ENCODE measurements around the gene PRKCD.
A peak's percentile ranks its signal among the peaks of the same experiment; 100 is the strongest.

PRKCD gene

GRCh38 chr3:53158765-53159155 lies 2.2 kb upstream of the PRKCD start:
- H4K12ac ChIP-seq (ENCODE audit: low read depth, low read length), result no peak overlapping the region
- H3K9me3 ChIP-seq (ENCODE audit: insufficient read depth, low read depth, low read length), result peaks cover 3% of the 10 kb centered on the region
- H3K14ac ChIP-seq (ENCODE audit: low read length), result no peak overlapping the region
- no peak overlapping the region for H2BK120ac ChIP-seq (ENCODE audit: insufficient read depth, low read length, poor library complexity)
- H3K36me3 ChIP-seq (ENCODE audit: control insufficient read depth in 1 of 2, insufficient read depth in 2 of 2, low read length in 2 of 2), result no peaks in the 10 kb centered on the region
- H2AK5ac ChIP-seq (ENCODE audit: low read length), result no peak overlapping the region
- no peak overlapping the region for H3K27ac ChIP-seq (ENCODE audit: low read depth, low read length)
- no peak for DNase-seq
- H4K91ac ChIP-seq (ENCODE audit: low read depth, low read length), result no peak overlapping the region
- H2AFZ ChIP-seq (ENCODE audit: insufficient read depth, low read length, poor library complexity), result no peak overlapping the region
- peaks cover 6% of the 10 kb centered on the region for H3K79me1 ChIP-seq (ENCODE audit: low read length)
- no peak overlapping the region for H2BK12ac ChIP-seq (ENCODE audit: low read length)
- peaks cover 5% of the 10 kb centered on the region for H3K79me2 ChIP-seq (ENCODE audit: control insufficient read depth, insufficient read depth, low read length, poor library complexity)
- no CpG with 5 or more reads among the region's 2 CpGs for WGBS (ENCODE audit: extremely low coverage, insufficient coverage, insufficient read length)
- no peak overlapping the region for H3K23ac ChIP-seq (ENCODE audit: low read length)
- H2BK5ac ChIP-seq (ENCODE audit: low read depth, low read length, poor library complexity), result no peak overlapping the region
- no peak overlapping the region for H3K4ac ChIP-seq (ENCODE audit: low read depth, low read length)
- H3K4me2 ChIP-seq (ENCODE audit: low read length), result no peak overlapping the region
- peak overlapping the region; percentile 10 for H3K4me3 ChIP-seq (ENCODE audit: low read depth, low read length)
- H3K18ac ChIP-seq (ENCODE audit: low read length), result no peak overlapping the region
- H3K27me3 ChIP-seq (ENCODE audit: insufficient read depth, low read length), result peaks cover 10% of the 10 kb centered on the region
- no peak overlapping the region for H3K9ac ChIP-seq (ENCODE audit: low read length)
- H4K8ac ChIP-seq (ENCODE audit: low read depth, low read length), result no peak overlapping the region
- H3K4me1 ChIP-seq (ENCODE audit: control insufficient read depth in 1 of 2, insufficient read depth in 2 of 2, low read length in 2 of 2), result peaks cover 2 to 10% of the 10 kb centered on the region in 2 experiments

GRCh38 chr3:53159156-53160060 lies 1.6 kb upstream of the PRKCD start:
- H3K14ac ChIP-seq (ENCODE audit: low read length), result no peak overlapping the region
- H3K4ac ChIP-seq (ENCODE audit: low read depth, low read length), result no peak overlapping the region
- H2BK12ac ChIP-seq (ENCODE audit: low read length), result no peak overlapping the region
- H3K4me3 ChIP-seq (ENCODE audit: low read depth, low read length), result no peak overlapping the region
- H3K23ac ChIP-seq (ENCODE audit: low read length), result no peak overlapping the region
- no peak overlapping the region for H2AFZ ChIP-seq (ENCODE audit: insufficient read depth, low read length, poor library complexity)
- no peak overlapping the region for H4K12ac ChIP-seq (ENCODE audit: low read depth, low read length)
- no peak overlapping the region for H2AK5ac ChIP-seq (ENCODE audit: low read length)
- H2BK5ac ChIP-seq (ENCODE audit: low read depth, low read length, poor library complexity), result no peak overlapping the region
- WGBS (ENCODE audit: extremely low coverage, insufficient coverage, insufficient read length), result no CpG with 5 or more reads among the region's 9 CpGs
- peaks cover 6% of the 10 kb centered on the region for H3K79me1 ChIP-seq (ENCODE audit: low read length)
- no peak for DNase-seq
- H2BK120ac ChIP-seq (ENCODE audit: insufficient read depth, low read length, poor library complexity), result no peak overlapping the region
- H3K18ac ChIP-seq (ENCODE audit: low read length), result no peak overlapping the region
- H3K79me2 ChIP-seq (ENCODE audit: control insufficient read depth, insufficient read depth, low read length, poor library complexity), result peaks cover 5% of the 10 kb centered on the region
- peaks cover 10% of the 10 kb centered on the region for H3K27me3 ChIP-seq (ENCODE audit: insufficient read depth, low read length)
- no peaks in the 10 kb centered on the region for H3K36me3 ChIP-seq (ENCODE audit: control insufficient read depth in 1 of 2, insufficient read depth in 2 of 2, low read length in 2 of 2)
- H3K27ac ChIP-seq (ENCODE audit: low read depth, low read length), result no peak overlapping the region
- H4K8ac ChIP-seq (ENCODE audit: low read depth, low read length), result no peak overlapping the region
- no peak overlapping the region for H3K4me2 ChIP-seq (ENCODE audit: low read length)
- H3K4me1 ChIP-seq (ENCODE audit: control insufficient read depth in 1 of 2, insufficient read depth in 2 of 2, low read length in 2 of 2), result peaks cover 2 to 10% of the 10 kb centered on the region in 2 experiments
- peaks cover 3% of the 10 kb centered on the region for H3K9me3 ChIP-seq (ENCODE audit: insufficient read depth, low read depth, low read length)
- H4K91ac ChIP-seq (ENCODE audit: low read depth, low read length), result no peak overlapping the region
- H3K9ac ChIP-seq (ENCODE audit: low read length), result no peak overlapping the region

- no peak overlapping the region for H3K9ac ChIP-seq (ENCODE audit: low read length)
- H3K4me1 ChIP-seq (ENCODE audit: control insufficient read depth in 1 of 2, insufficient read depth in 2 of 2, low read length in 2 of 2), result peaks cover 2 to 10% of the 10 kb centered on the region in 2 experiments
- H3K4me3 ChIP-seq (ENCODE audit: low read depth, low read length), result peak overlapping the region; percentile 3
- H2BK5ac ChIP-seq (ENCODE audit: low read depth, low read length, poor library complexity), result no peak overlapping the region
- no peak overlapping the region for H2AK5ac ChIP-seq (ENCODE audit: low read length)
- no peak overlapping the region for H4K12ac ChIP-seq (ENCODE audit: low read depth, low read length)
- H3K79me2 ChIP-seq (ENCODE audit: control insufficient read depth, insufficient read depth, low read length, poor library complexity), result peaks cover 5% of the 10 kb centered on the region
- peaks cover 6% of the 10 kb centered on the region for H3K79me1 ChIP-seq (ENCODE audit: low read length)
- peak overlapping the region; percentile 28 for H2AFZ ChIP-seq (ENCODE audit: insufficient read depth, low read length, poor library complexity)
- DNase-seq, result no peak
- H4K8ac ChIP-seq (ENCODE audit: low read depth, low read length), result no peak overlapping the region
- peak overlapping the region; percentile 89 for H3K4me2 ChIP-seq (ENCODE audit: low read length)
- no peaks in the 10 kb centered on the region for H3K36me3 ChIP-seq (ENCODE audit: control insufficient read depth in 1 of 2, insufficient read depth in 2 of 2, low read length in 2 of 2)
- no peak overlapping the region for H4K91ac ChIP-seq (ENCODE audit: low read depth, low read length)
- no peak overlapping the region for H3K4ac ChIP-seq (ENCODE audit: low read depth, low read length)
- peaks cover 10% of the 10 kb centered on the region for H3K27me3 ChIP-seq (ENCODE audit: insufficient read depth, low read length)
- no peak overlapping the region for H3K27ac ChIP-seq (ENCODE audit: low read depth, low read length)
- peaks cover 3% of the 10 kb centered on the region for H3K9me3 ChIP-seq (ENCODE audit: insufficient read depth, low read depth, low read length)
- H2BK12ac ChIP-seq (ENCODE audit: low read length), result no peak overlapping the region
- WGBS (ENCODE audit: extremely low coverage, insufficient coverage, insufficient read length), result no CpG with 5 or more reads among the region's 4 CpGs
- no peak overlapping the region for H2BK120ac ChIP-seq (ENCODE audit: insufficient read depth, low read length, poor library complexity)
- no peak overlapping the region for H3K23ac ChIP-seq (ENCODE audit: low read length)
- H3K14ac ChIP-seq (ENCODE audit: low read length), result no peak overlapping the region
- no peak overlapping the region for H3K18ac ChIP-seq (ENCODE audit: low read length)
These were observed 849 bp upstream of the PRKCD start for GRCh38 chr3:53160061-53160659.

- H3K14ac ChIP-seq (ENCODE audit: low read length), result peak overlapping the region; percentile 45
- H3K4me3 ChIP-seq (ENCODE audit: low read depth, low read length), result peak overlapping the region; percentile 73
- H3K9ac ChIP-seq (ENCODE audit: low read length), result peak overlapping the region; percentile 10
- no peak overlapping the region for H3K23ac ChIP-seq (ENCODE audit: low read length)
- peaks cover 5% of the 10 kb centered on the region for H3K79me2 ChIP-seq (ENCODE audit: control insufficient read depth, insufficient read depth, low read length, poor library complexity)
- peaks cover 3% of the 10 kb centered on the region for H3K9me3 ChIP-seq (ENCODE audit: insufficient read depth, low read depth, low read length)
- no peak overlapping the region for H2AK5ac ChIP-seq (ENCODE audit: low read length)
- peak overlapping the region; percentile 64 for H3K18ac ChIP-seq (ENCODE audit: low read length)
- H3K4me1 ChIP-seq (ENCODE audit: control insufficient read depth in 1 of 2, insufficient read depth in 2 of 2, low read length in 2 of 2), result peaks cover 2 to 10% of the 10 kb centered on the region in 2 experiments
- H3K4me2 ChIP-seq (ENCODE audit: low read length), result peak overlapping the region; percentile 91
- no peaks in the 10 kb centered on the region for H3K36me3 ChIP-seq (ENCODE audit: control insufficient read depth in 1 of 2, insufficient read depth in 2 of 2, low read length in 2 of 2)
- H2BK5ac ChIP-seq (ENCODE audit: low read depth, low read length, poor library complexity), result no peak overlapping the region
- no CpG with 5 or more reads among the region's 41 CpGs for WGBS (ENCODE audit: extremely low coverage, insufficient coverage, insufficient read length)
- peak overlapping the region; percentile 60 for H4K8ac ChIP-seq (ENCODE audit: low read depth, low read length)
- H3K27me3 ChIP-seq (ENCODE audit: insufficient read depth, low read length), result peaks cover 5% of the 10 kb centered on the region
- peak overlapping the region; percentile 7 for H4K91ac ChIP-seq (ENCODE audit: low read depth, low read length)
- peak overlapping the region; percentile 8 for H4K12ac ChIP-seq (ENCODE audit: low read depth, low read length)
- H2BK120ac ChIP-seq (ENCODE audit: insufficient read depth, low read length, poor library complexity), result no peak overlapping the region
- DNase-seq, result peak in 1 of 2 donors; percentile 33
- no peak overlapping the region for H3K27ac ChIP-seq (ENCODE audit: low read depth, low read length)
- peak overlapping the region; percentile 48 for H2AFZ ChIP-seq (ENCODE audit: insufficient read depth, low read length, poor library complexity)
- peaks cover 6% of the 10 kb centered on the region for H3K79me1 ChIP-seq (ENCODE audit: low read length)
- no peak overlapping the region for H2BK12ac ChIP-seq (ENCODE audit: low read length)
- peak overlapping the region; percentile 17 for H3K4ac ChIP-seq (ENCODE audit: low read depth, low read length)
These were observed 426 bp downstream of the PRKCD start for GRCh38 chr3:53161450-53161819.

Measured in trophoblast cell (in vitro differentiated cells and primary cell).